Stimulated activated naive CD4-positive, alpha-beta T cell treated with Interleukin-2 at 50 U/mL for 16 hours (primary cell): ENCODE measurements around the gene HHLA2.
"Not testable (repeated sequence)": the region's sequence is repeated elsewhere in the genome, so short reads cannot be mapped to it uniquely, and the experiment has no call there.

Experiments
- DNase-seq: peaks from one replicate; lab custom pipeline; 2025; lab: John Stamatoyannopoulos, UW

Gene HHLA2

GRCh38 chr3:108342837-108343486 lies 46.6 kb downstream of the HHLA2 start:
- no peak for DNase-seq

GRCh38 chr3:108343491-108343890 lies 47.1 kb downstream of the HHLA2 start:
- no peak for DNase-seq

- DNase-seq: no peak
These were observed 49.3 kb downstream of the HHLA2 start for GRCh38 chr3:108345492-108346205.

GRCh38 chr3:108346301-108347227 lies 50.2 kb downstream of the HHLA2 start:
- DNase-seq: no peak

GRCh38 chr3:108352176-108352575 lies 55.8 kb downstream of the HHLA2 start:
- no peak for DNase-seq

- no peak for DNase-seq
These were observed 58.2 kb downstream of the HHLA2 start for GRCh38 chr3:108354562-108354961.

GRCh38 chr3:108357042-108357441 lies 60.7 kb downstream of the HHLA2 start:
- no peak for DNase-seq

GRCh38 chr3:108359011-108359410 lies 62.7 kb downstream of the HHLA2 start:
- DNase-seq: no peak

GRCh38 chr3:108376026-108376425 lies 79.7 kb downstream of the HHLA2 start:
- no peak for DNase-seq

GRCh38 chr3:108377384-108377783 lies 81.0 kb downstream of the HHLA2 start:
- DNase-seq: no peak

GRCh38 chr3:108378153-108378951 lies 82.0 kb downstream of the HHLA2 start:
- DNase-seq: no peak

GRCh38 chr3:108378952-108379342 lies 82.6 kb downstream of the HHLA2 start:
- not testable (repeated sequence) for DNase-seq

- no peak for DNase-seq
These were observed 83.9 kb downstream of the HHLA2 start for GRCh38 chr3:108380128-108380795.

GRCh38 chr3:108381529-108382140 lies 85.3 kb downstream of the HHLA2 start:
- DNase-seq: no peak

GRCh38 chr3:108383306-108383705 lies 87.0 kb downstream of the HHLA2 start:
- DNase-seq: no peak

- DNase-seq: no peak
These were observed 90.7 kb downstream of the HHLA2 start for GRCh38 chr3:108387063-108387462.

- DNase-seq: no peak
These were observed 92.1 kb downstream of the HHLA2 start for GRCh38 chr3:108388136-108389132.

- DNase-seq: no peak
These were observed 93.0 kb downstream of the HHLA2 start for GRCh38 chr3:108389372-108389771.

GRCh38 chr3:108391917-108392593 lies 95.7 kb downstream of the HHLA2 start:
- DNase-seq: no peak
